Pancreas (tissue), 10 donors: ENCODE measurements around the gene DRAM1. TPM values are rescaled to one million over a fixed set of nuclear protein-coding genes. Genes with fewer than 3 reads are reported as not detected.

Source experiments
- ATAC-seq, 4 donors: fragments of 200-7000 bp; cut with Tn5 transposase; one replicate each; pipeline versions ENCODE4 v1.8.0 to v1.9.1; 2020; ENCODE audit warnings: mild to moderate bottlenecking in 4 of 4, moderate library complexity in 4 of 4
- DNase-seq, 6 donors: peaks; one replicate each; pipeline ENCODE4 v3.0.0-alpha.2; 2020
- FAIRE-seq: peaks from 2 replicates; lab custom pipeline; 2012; peaks lifted over from hg19 to GRCh38; lab: Jason Lieb, UNC
- H3K27ac ChIP-seq, 4 donors: fragments of 200-600 bp; sonication (generic); 1 replicate in 3 of 4; 2 replicates in 1 of 4; pipeline versions ENCODE4 v1.5.0 to v1.8.0; 2020
- H3K27me3 ChIP-seq, 4 donors: fragments of 200-600 bp; one replicate each; pipeline ENCODE4 v1.8.0; 2021
- H3K36me3 ChIP-seq, 3 donors: fragments of 200-600 bp; sonication (generic) in 1 of 3; one replicate each; pipeline versions ENCODE4 v1.5.0 to v1.8.0; 2020 to 2021
- H3K4me1 ChIP-seq, 3 donors: fragments of 200-600 bp; one replicate each; pipeline ENCODE4 v1.8.0; 2021
- H3K4me3 ChIP-seq, 4 donors: fragments of 200-600 bp; sonication (generic) in 2 of 4; one replicate each; pipeline versions ENCODE4 v1.5.0 to v1.8.0; 2020 to 2021
- H3K9me3 ChIP-seq, 4 donors: fragments of 200-600 bp; one replicate each; pipeline ENCODE4 v1.8.0; 2021
- CTCF ChIP-seq, 4 donors: fragments of 200-600 bp; sonication (generic) in 3 of 4; IDR thresholded peaks; one replicate each; pipeline versions ENCODE4 v1.5.0 to v1.8.0; 2021; ENCODE audit warnings: antibody characterized with exemption in 4 of 4
- WGBS, 2 donors: extraction: QIAGEN DNeasy Blood & Tissue Kit; methylation state at CpG; one replicate each; pipeline ENCODE4 v1.1.7; 2013; 5-methylcytosine and 5-hydroxymethylcytosine counted together
- intact Hi-C, 3 donors: fragments of 100-400 bp; cut with DNase I; formaldehyde crosslinking; loops; one replicate each; pipeline versions ENCODE4 v1.11.1 to v1.14.2; 2022
- polyA plus RNA-seq, 2 donors: library from polyadenylated mRNA; stranded (reverse); fragments of 200-250 nt; gene quantifications; one replicate each; pipeline ENCODE4 v1.2.3, GENCODE V29; 2013
- total RNA-seq, 6 donors: library from RNA; stranded (reverse); fragmentation: NEBNext Ultra II Directional in 4 of 6; extraction: Animal tissue kit (Norgen Biotek cat#: 25700) in 4 of 6; gene quantifications; one replicate each; pipeline versions ENCODE4 v1.2.1 to v1.2.4, GENCODE V29; 2021 to 2023
- donor health status: healthy with polysubstance abuse.
- donor health status: DM: no; HTN: no; CAD: no; lungs with moderate emphysema.
- donor health status: DM: no; HTN: no; CAD: no.
- donor health status: control.
- donor health status: control.
- donor health status: Bipolar disorder and iron deficiency.
- donor health status: DM: yes; HTN: yes; CAD: no.
- donor health status: DM: no; HTN: no; CAD: no.
- donor health status: DM: no; HTN: no; CAD: no.
- donor health status: DM: yes; HTN: yes; CAD: no.

Gene DRAM1
- total and polyA plus RNA-seq, 8 donors: 3.1 to 15.0 (median 5.6) TPM

- no peaks in the 10 kb centered on the region for H3K27me3 ChIP-seq
- no peak for TF ChIP-seq CTCF (IDR thresholded peaks at IDR 0.05)
- H3K27ac ChIP-seq: no peak overlapping the region
- H3K9me3 ChIP-seq: no peaks in the 10 kb centered on the region
- H3K36me3 ChIP-seq: no peaks in the 10 kb centered on the region
- no peak for FAIRE-seq
- no peak overlapping the region for H3K4me3 ChIP-seq
- ATAC-seq: no peak
- no peak for DNase-seq
- 32 to 79% methylated on average over 1 of the region's 1 CpG for WGBS, 2 donors
- H3K4me1 ChIP-seq: no peaks in the 10 kb centered on the region
- intact Hi-C loops: no loop called here
Observed at GRCh38 chr12:101966496-101966895, 89.1 kb downstream of the DRAM1 start.

- 59% methylated on average over 4 of the region's 4 CpGs for WGBS, 2 donors
- H3K4me3 ChIP-seq: no peak overlapping the region
- no peak for DNase-seq
- H3K36me3 ChIP-seq: no peaks in the 10 kb centered on the region
- ATAC-seq: no peak
- no peaks in the 10 kb centered on the region for H3K27me3 ChIP-seq
- TF ChIP-seq CTCF (IDR thresholded peaks at IDR 0.05): no peak
- no peak overlapping the region for H3K27ac ChIP-seq
- intact Hi-C loops: no loop called here
- H3K9me3 ChIP-seq: no peaks in the 10 kb centered on the region
- FAIRE-seq: no peak
- no peaks in the 10 kb centered on the region for H3K4me1 ChIP-seq
Observed at GRCh38 chr12:101967506-101967905, 90.1 kb downstream of the DRAM1 start.

- H3K4me3 ChIP-seq: no peak overlapping the region
- FAIRE-seq (no peak), DNase-seq (no peak), ATAC-seq (no peak)
- H3K27me3 ChIP-seq: no peaks in the 10 kb centered on the region
- WGBS, 2 donors: 56 to 77% methylated on average over 1 of the region's 1 CpG
- H3K9me3 ChIP-seq: no peaks in the 10 kb centered on the region
- no peaks in the 10 kb centered on the region for H3K4me1 ChIP-seq
- no peaks in the 10 kb centered on the region for H3K36me3 ChIP-seq
- intact Hi-C loops: no loop called here
- no peak for TF ChIP-seq CTCF (IDR thresholded peaks at IDR 0.05)
- H3K27ac ChIP-seq: no peak overlapping the region
Observed at GRCh38 chr12:101968770-101969169, 91.4 kb downstream of the DRAM1 start.

Other genes with a start within 250 kb of the DRAM1 start
- gene CHPT1, start 179.9 kb upstream of the DRAM1 start, total RNA-seq: 10 to 100 TPM; 11.4 to 27.3 (median 14.4) TPM
- gene CHPT1, start 179.9 kb upstream of the DRAM1 start, polyA plus RNA-seq: 10 to 100 TPM; 10.3 to 14.0 TPM
- under 1 TPM in 3 of 6 donors, not detected in 3; 0.06 to 0.25 (median 0.15) TPM for gene SYCP3, start 138.1 kb upstream of the DRAM1 start, total RNA-seq
- gene SYCP3, start 138.1 kb upstream of the DRAM1 start, polyA plus RNA-seq: under 1 TPM; 0.30 to 0.31 TPM
- gene GNPTAB, start 46.6 kb upstream of the DRAM1 start, total RNA-seq: 10 to 100 TPM; 10.7 to 27.7 (median 14.8) TPM
- gene GNPTAB, start 46.6 kb upstream of the DRAM1 start, polyA plus RNA-seq: 1 to 10 TPM; 5.4 to 6.3 TPM
- gene WASHC3, start 184.4 kb downstream of the DRAM1 start, total RNA-seq: 10 to 100 TPM in 5 of 6 donors, 1 to 10 TPM in 1; 5.1 to 15.6 (median 12.8) TPM
- 10 to 100 TPM; 15.5 to 29.0 TPM for gene WASHC3, start 184.4 kb downstream of the DRAM1 start, polyA plus RNA-seq
- gene NUP37, start 242.5 kb downstream of the DRAM1 start, total RNA-seq: 10 to 100 TPM in 1 of 6 donors, 1 to 10 TPM in 5; 5.5 to 11.9 (median 8.1) TPM
- gene NUP37, start 242.5 kb downstream of the DRAM1 start, polyA plus RNA-seq: 1 to 10 TPM; 4.9 to 7.8 TPM
- under 1 TPM; 0.16 to 0.84 (median 0.58) TPM for gene PARPBP, start 242.6 kb downstream of the DRAM1 start, total RNA-seq
- gene PARPBP, start 242.6 kb downstream of the DRAM1 start, polyA plus RNA-seq: under 1 TPM; 0.38 to 0.53 TPM